NCI-H1694 treated with DMSO at 0.1 percent for 48 hours (cell line): ENCODE results near the gene LCOR.

Experiments
- DNase-seq: peaks from one replicate; lab custom pipeline; 2025; lab: John Stamatoyannopoulos, UW

LCOR gene

DNA sequence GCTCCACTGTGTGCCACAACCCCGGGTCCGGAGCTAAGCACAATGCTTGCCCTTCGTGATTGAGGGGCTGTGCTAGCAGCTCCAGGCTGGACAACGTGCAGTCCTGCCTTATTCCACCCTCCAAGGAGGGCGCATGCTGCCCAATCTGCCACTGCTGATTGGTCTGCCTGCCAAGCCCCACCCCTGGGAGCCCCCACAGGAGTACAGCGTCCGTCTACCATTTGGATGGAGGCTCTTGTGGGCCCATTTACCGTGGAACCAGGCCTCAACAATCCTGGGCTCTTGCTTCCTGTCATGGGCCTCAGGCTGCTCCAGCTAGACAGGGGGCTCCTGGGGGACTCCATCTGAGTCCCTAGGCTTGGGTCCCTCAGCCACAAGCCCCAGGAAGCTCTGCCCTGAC is 180.4 kb downstream of the LCOR start:
- DNase-seq = no peak

- no peak for DNase-seq
These were observed 181.5 kb downstream of the LCOR start for GRCh38 chr10:97013568-97013967.

GRCh38 chr10:97013983-97014382 is 181.9 kb downstream of the LCOR start:
- no peak for DNase-seq

- DNase-seq = no peak
These were observed 183.1 kb downstream of the LCOR start for GRCh38 chr10:97015240-97015639.

GRCh38 chr10:97016728-97017473 is 184.8 kb downstream of the LCOR start:
- DNase-seq = no peak

- no peak for DNase-seq
These were observed 185.4 kb downstream of the LCOR start for GRCh38 chr10:97017474-97017903.

DNA sequence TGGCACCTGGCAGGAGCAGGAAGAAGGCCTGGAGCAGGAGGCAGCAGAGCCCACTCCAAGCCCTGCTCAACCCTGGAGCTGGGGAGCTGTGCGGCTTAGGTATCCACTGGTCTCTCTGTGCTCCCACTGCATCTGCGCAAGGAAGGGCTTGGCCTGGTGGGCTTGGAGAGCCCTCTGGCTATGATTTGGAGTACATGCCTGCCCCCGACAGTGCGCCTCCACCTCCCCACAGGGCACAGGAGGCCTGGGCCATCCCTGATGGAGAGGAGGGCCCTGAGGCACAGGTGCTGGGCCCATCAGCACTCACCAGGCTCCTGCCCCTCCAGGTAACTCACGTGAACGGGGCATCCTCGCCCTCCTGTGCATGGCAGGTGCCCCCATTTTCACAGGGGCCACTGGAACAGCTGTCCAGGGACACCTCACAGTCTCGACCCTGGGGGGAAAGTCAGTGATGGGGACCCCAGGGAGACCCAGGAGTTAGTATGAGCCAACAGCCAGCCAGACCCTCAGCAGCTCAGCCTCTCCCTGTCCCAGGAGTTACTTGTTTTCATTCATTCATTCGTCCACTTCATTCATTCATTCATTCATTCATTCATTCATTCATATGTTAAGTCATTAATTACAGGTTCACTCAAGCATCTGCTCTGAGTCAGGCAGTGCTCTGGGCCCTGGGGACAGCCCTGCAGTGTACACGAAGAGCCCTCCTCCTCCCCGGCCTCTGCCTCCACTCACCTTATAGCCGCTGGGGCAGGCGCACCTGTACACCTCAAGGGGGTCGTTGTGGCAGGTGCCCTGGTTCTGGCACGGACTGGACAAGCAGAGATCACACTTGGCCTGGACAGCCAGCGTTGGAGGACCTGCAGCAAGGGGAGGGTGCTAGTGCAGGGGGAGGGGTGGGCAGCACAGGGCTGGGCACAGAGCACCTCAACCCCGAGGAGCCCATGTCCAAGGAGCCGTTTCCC is 186.4 kb downstream of the LCOR start:
- no peak for DNase-seq

- no peak for DNase-seq
These were observed 187.2 kb downstream of the LCOR start for GRCh38 chr10:97019213-97019844.

- no peak for DNase-seq
These were observed 188.6 kb downstream of the LCOR start for GRCh38 chr10:97020452-97021400.

- no peak for DNase-seq
These were observed 190.5 kb downstream of the LCOR start for GRCh38 chr10:97022616-97023015.

DNA sequence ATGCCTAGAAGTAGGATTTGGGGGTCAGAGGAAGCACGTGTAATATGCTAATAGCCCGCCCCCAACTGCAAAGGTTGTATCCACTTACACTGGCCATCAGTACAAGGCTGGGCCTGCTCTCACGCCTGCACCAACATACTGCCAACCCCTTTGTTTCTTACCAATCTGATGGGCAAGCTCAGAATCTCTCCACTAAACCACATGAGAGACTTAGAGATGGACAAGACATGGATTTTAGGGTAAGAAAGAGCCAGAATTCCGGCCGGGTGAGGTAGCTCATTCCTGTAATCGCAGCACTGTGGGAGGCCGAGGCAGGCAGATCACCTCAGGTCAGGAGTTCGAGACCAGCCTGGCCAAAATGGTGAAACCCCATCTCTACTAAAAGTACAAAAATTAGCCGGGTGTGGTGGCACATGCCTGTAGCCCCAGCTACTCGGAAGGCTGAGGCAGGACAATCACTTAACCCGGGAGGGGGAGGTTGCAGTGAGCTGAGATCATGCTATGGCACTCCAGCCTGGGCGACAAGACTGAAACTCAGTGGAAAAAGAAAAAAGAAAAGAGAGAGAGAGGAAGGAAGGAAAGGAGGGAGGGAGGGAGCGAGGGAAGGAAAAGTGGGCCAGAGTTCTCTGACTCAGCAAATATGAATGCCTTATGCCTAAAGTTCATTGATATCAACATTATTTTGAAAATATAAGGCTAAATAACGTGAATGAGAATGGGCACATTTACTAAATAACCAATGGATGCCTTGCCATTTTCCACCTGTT is 191.5 kb downstream of the LCOR start:
- no peak for DNase-seq

DNA sequence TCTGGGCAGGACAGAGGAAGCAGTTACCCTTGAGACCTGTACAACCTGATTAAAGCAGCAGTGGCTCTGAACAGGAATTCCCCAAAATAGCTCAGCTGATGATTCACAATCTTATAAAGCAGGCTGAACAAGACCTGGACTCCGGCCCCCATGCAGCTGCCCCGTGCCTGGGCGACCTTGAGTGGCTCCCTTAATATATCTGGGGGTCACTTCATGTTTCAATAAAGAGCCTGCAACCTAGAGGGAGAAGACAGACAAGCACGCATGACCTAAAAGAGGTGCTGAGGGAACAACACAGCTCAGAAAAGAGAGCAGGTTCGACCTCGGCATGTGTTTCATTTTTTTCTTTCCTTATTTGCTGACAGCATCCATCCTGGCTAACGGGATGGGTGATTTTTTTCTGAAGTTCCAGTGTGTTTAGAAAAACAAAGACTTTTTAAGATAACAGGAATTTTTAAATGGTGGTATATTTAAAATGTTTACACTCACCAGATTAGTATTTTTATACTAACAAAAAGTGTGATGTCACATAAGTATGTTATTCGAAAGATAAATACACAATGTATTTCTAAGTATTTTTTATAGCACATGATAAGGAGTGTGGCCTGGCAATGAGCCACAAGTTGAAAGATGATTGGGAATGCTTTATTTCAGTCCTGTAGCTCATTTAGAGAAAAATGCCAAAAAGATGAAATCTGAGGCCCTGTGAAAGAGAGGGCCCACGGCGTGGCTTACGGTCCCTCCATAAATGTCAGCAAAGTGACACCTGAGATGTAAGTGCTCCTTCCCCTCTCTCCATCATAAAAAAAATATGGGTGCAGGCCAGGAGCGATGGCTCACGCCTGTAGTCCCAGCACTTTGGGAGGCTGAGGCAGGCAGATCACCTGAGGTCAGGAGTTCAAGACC is 192.3 kb downstream of the LCOR start:
- DNase-seq = no peak

DNA sequence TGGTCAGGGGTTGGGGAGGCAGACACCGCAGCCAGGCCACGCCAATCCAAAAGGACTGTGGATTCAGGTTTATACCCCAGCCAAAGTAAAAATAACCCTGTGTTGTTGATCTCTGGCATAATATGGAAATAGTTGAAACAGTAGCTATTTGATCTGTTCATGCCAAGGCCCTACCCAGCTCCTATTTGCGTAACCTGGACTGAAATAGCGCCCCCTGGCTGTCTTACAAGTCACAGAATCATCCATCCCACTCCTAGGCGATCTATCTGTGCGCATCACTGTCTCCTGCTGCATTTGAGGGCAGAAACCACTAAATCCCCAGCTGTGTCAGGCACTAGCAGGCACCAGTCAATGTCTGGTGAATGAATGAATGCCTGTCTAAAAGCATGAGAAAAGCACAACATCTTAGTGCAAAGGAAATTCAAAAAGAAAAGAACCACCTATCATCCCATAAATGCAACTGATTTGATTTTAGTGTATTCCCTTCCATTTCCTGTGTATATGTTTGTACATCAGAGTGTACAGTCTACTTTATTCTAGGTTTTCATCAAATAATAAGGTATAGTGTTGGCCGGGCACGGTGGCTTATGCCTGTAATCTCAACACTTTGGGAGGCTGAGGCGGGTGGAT is 193.6 kb downstream of the LCOR start:
- peak; percentile 7 for DNase-seq

DNA sequence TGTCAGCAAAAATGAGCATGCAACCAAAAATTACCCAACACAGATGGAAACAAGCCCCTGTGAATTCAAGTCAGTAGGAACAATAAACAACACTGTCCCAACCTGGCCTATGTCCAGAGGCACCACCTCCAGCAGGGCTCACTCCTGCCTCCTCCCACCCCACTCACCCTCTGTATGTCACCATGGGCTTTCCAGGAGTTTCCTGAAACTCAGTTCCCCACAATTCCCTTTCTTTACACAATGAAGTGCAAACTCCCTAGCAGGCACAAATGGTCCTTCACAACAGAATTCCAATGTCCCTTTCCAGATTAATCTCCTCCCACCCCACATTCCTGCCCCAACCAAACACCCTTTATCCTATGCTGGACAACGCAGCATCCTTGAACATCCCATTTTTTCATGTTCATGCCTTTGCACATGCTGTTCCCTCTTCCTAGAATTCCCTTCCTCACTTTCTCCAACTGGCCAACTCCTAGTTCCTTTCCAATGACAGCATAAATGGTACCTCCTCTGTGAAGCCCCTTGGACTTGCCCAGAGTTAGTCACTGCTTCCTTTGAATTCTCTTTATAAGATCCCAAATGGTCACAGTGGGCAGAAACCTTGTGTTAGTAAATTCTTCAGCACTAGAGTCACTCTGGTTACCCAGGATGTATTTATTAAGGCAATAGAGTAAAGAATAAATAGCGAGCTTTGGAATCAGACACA is 196.2 kb downstream of the LCOR start:
- no peak for DNase-seq

DNA sequence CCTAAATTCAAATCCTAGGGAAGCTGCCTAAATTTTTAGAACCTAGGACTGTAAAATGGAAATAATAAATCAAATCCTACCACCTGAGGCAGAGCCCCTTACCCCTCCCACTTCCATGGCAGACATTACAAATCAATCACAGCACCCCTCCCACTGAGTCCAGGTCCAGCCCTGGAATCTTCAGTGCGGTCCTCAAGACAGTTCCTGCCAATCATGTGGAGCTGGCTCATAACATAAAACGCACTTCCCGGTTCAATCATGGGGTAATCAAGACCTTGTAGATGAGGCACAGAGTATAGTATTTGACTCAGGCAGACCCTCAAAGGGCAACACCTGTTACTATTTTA is 196.7 kb downstream of the LCOR start:
- no peak for DNase-seq

- DNase-seq = no peak
These were observed 197.2 kb downstream of the LCOR start for GRCh38 chr10:97029271-97029670.

DNA sequence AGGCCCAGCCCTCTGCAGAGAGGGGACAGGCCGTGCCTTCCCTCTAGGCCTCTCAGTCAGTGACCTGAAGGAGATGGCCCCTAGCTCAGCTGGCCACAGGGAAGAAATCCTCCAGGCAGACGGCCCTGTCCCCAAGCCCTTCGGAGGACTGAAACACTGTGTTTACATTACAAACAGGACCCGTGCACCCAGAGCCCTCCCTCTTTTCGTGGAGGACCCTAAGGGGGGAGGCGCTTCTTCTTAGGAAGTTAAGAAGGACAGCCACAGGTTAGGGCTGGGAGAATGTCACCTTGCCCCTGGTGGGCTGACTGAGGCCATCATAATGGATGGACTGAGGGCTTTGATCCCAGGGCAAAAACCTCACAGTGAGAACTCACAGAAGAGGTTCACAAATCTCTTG is 198.8 kb downstream of the LCOR start:
- no peak for DNase-seq

GRCh38 chr10:97031459-97031858 is 199.4 kb downstream of the LCOR start:
- no peak for DNase-seq

DNA sequence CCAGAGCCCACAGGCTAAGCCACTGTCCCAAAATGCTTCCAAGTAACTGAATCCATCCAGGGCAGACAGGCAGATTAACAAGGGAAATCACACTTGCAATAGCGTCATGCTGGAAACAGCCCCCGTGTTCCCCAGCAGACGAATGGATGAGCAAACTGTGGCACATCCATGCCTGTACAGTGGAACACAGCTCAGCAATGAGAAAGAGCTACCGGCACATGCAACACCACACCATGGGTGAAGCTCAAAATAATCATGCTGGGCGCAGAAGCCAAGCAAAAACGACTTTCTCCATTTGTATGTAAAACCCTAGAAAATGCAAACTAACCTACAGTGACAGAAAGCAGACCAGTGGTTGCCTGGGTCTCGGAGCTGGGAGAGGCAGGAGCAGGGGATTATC is 200.5 kb downstream of the LCOR start:
- no peak for DNase-seq
